HK-2 (cell line): ENCODE data around the gene PDLIM5.
"Not testable (repeated sequence)": the region's sequence is repeated elsewhere in the genome, so short reads cannot be mapped to it uniquely, and the experiment has no call there.

ENCODE experiments used
- DNase-seq: peaks from one replicate; pipeline ENCODE4 v3.0.0-alpha.2; 2018; ENCODE audit not compliant: unreplicated experiment

PDLIM5 gene

GRCh38 chr4:94649381-94650133 is 197.8 kb downstream of the PDLIM5 start:
- DNase-seq, result no peak

DNA sequence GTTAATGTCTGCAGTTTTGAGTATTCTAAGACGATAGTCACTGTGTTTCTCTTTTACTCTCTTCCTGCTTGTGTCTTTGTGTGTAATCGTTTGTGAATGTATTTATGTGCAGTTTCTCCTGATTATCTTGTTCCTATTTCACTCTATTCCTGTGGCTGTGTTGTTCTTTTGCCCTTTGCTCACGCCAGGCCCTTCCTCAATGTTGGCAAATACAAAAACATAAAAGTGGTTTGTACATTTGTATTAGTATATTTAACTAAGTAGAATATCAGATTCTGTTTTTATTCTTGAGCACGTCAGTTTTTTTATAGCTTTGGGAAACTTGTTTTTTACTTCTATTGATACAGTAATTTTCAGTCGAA is 198.4 kb downstream of the PDLIM5 start:
- no peak for DNase-seq

- no peak for DNase-seq
These were observed 198.9 kb downstream of the PDLIM5 start for GRCh38 chr4:94650690-94651089.

GRCh38 chr4:94653095-94653649 is 201.4 kb downstream of the PDLIM5 start:
- DNase-seq, result no peak

DNA sequence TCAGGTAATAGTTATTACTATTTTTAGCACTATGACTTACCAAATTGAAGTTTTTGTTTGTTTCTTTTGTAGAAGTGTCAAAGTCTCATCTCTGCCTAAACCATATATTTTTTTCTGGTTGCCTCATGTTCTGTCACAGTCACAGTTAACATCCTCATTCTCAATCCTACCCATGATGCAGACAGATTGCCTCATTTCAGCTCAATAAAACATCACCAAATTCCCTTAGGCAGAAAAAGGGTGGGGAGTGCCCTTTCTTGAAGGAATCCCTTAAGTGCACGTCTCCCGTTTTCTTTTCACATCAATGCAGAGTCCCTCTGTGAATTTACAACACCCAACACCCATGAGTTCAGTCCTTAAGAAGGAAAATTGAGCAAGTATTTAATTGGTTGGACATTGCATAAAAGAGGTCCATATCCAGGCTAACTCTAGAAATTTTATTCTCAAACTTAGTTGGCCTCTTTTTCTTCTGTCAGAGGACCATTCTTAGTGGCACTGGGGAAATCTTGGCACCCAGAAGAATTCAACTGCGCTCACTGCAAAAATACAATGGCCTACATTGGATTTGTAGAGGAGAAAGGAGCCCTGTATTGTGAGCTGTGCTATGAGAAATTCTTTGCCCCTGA is 202.4 kb downstream of the PDLIM5 start:
- DNase-seq, result no peak

GRCh38 chr4:94654714-94655113 is 203.0 kb downstream of the PDLIM5 start:
- no peak for DNase-seq

- DNase-seq, result no peak
These were observed 208.9 kb downstream of the PDLIM5 start for GRCh38 chr4:94660614-94661013.

DNA sequence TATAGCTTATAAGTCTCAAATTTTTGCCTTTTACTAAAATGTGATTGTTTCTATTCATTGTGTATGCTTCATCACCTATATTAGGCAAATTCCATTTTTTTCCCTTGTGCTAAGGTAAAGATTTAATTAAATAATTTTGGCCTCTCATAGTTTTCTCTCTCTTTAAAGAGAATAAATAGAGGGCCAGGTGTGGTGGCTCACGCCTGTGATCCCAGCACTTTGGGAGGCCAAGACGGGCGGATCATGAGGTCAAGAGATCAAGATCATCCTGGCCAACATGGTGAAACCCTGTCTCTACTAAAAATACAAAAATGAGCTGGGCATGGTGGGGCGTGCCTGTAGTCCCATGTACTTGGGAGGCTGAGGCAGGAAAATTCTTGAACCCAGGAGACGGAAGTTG is 213.3 kb downstream of the PDLIM5 start:
- not testable (repeated sequence) for DNase-seq

DNA sequence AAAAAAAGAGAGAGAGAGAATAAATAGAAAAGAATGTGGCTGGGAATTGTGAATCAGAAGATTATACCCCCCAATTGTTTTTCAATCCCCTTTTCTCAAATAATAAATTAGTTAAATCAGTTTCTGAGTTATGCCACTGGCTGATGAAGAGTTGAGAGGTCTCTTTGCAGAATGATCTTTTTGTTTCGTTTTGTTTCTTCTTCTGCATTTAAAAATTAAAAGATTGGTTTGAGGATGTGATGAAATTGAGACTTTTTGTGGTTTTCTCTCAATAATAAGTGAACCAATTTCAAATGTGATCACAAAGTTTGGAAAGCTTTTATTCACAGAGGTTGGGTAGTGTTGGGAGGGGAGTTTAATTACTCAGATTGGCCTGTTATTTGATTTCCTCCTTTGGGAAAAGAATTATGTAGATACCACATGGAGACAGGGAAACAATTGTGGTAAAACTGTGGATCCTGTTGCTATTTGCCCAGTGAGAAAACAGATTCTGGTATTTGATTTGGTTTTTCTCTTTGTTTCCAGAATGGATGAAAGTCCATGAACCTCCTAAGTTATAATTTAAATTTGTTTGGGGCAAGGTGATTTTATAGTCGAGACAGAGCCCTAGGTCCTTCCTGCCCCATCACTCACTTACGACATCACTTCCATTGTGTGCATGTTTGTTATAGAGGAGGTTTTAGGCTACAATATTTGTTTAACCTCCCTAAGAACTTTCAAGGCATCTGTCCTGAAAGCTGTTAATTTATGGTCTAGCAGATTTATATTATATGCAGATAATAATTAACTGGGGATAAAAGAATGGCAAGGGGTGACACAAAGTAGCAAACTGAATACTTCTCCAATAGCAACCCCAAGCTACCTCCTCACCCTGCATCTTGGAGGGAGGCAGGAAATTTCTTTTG is 214.0 kb downstream of the PDLIM5 start:
- no peak for DNase-seq

GRCh38 chr4:94668724-94669123 is 217.0 kb downstream of the PDLIM5 start:
- DNase-seq, result no peak

- no peak for DNase-seq
These were observed 218.2 kb downstream of the PDLIM5 start for GRCh38 chr4:94669672-94670664.

- DNase-seq, result no peak
These were observed 219.4 kb downstream of the PDLIM5 start for GRCh38 chr4:94671113-94671512.

DNA sequence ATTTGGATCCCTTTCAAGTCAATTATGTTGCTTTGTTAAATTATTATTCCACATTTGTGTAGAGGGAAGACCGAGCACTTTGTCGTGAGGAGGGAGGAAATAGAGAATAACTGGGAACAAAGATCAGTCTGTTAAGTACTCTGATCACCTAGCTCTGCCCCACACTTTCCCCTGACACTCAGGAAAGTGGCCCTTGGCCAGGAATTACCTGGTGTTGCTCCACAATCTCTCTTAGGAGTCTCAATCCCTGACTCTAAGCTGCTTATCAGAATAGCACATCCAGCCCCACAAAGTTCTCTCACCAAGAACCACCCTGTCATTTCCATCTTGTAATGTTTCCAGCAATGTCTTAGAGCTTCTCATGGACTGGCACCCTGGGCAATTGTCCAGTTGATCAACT is 222.2 kb downstream of the PDLIM5 start:
- DNase-seq, result no peak

DNA sequence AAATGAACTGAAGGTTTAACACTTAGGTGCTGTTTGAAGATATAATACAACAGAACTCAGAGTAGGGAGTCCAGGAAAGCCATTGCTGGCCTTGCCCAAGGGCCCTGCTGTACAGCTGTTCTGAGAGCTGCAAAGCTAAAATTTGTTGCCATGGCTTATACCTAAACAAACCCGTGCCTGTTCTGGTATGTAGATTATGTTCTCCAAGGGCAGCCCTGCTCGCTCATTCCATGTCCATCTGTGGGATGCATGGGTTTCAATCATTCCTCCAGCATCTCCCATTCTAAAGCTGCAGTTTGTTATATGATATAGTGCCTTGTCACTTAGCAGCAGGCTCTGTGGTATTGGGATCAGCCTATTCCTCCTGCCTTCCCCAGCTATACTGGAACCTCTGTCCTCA is 225.2 kb downstream of the PDLIM5 start:
- DNase-seq, result no peak

- DNase-seq, result no peak
These were observed 227.2 kb downstream of the PDLIM5 start for GRCh38 chr4:94678896-94679295.

DNA sequence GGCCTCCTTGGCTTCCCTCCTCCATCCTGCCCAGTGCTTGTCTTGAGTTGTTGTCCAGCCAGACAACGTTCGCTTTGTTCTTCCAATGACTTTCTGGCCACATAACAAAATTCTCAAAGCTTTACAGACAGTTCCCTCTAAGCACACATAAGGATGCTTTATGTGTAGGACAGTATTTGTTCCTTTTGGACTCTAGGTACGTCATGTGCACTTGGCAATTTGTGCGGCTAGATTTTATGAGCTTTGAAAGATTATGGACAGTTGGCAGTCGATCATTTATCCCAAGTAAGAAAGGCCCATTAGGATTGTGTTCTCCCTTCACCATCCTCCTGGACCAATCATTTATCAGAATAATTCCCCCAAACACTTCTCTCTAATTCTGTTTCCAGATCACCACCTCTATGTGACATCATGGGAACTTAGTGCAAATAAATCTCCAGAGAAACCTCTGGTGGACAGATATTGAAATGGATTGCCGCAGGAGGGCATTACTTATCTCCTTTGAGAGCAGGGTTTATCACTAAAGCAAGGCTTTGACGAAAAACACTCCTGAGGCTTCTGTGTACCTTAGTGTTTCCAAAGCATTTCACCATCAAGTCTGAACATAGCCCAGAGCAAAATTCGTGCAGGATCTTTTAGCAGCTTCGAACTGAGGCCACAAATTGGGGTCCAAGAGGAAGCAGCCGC is 228.6 kb downstream of the PDLIM5 start:
- DNase-seq, result no peak

- DNase-seq, result no peak
These were observed 234.3 kb downstream of the PDLIM5 start for GRCh38 chr4:94686086-94686485.

GRCh38 chr4:94689155-94689860 is 237.6 kb downstream of the PDLIM5 start:
- DNase-seq, result no peak

DNA sequence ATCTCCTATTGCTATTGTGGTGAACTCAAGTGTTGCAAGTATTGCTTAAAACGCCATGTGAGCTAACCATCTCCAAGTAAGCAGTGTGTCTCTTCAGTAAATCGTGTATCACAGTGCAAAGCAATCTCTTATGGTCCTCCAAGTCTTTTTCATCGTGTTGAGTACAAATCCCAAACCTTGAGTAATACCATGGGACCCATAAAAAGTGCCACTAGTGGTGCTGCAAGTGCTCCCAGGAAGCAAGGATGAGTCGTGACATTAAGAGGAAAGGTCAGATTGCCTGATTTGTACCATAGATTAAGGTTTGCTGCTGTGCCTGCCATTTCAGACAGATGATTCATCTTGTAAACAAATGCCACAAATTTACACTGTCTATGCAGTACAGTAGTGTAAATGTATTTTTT is 239.1 kb downstream of the PDLIM5 start:
- DNase-seq, result no peak

- DNase-seq, result no peak
These were observed 239.8 kb downstream of the PDLIM5 start for GRCh38 chr4:94691552-94691951.
